Fibroblast of mammary gland (primary cell): Measurements from ENCODE around the gene OR14C36.

Experiments used
- DNase-seq: peaks from one replicate; pipeline ENCODE4 v3.0.0-alpha.2; 2010; ENCODE audit warnings: low read depth
- H3K4me3 ChIP-seq: 2 replicates; pipeline ENCODE4 v1.5.1; 2011; ENCODE audit warnings: low read depth, mild to moderate bottlenecking, low read length, moderate library complexity; ENCODE audit not compliant: control insufficient read depth
- TF ChIP-seq, protein P1 (sequence below): conservative IDR thresholded peaks from 2 replicates; pipeline ENCODE4 v1.5.1; 2011; ENCODE audit warnings: low read depth, low read length, inconsistent platforms; ENCODE audit not compliant: control insufficient read depth, insufficient read depth

The OR14C36 gene

GRCh38 chr1:248359415-248359814 is 10.8 kb downstream of the OR14C36 start:
- no peak for DNase-seq
- no peak overlapping the region for H3K4me3 ChIP-seq
- TF ChIP-seq, protein P1, sequence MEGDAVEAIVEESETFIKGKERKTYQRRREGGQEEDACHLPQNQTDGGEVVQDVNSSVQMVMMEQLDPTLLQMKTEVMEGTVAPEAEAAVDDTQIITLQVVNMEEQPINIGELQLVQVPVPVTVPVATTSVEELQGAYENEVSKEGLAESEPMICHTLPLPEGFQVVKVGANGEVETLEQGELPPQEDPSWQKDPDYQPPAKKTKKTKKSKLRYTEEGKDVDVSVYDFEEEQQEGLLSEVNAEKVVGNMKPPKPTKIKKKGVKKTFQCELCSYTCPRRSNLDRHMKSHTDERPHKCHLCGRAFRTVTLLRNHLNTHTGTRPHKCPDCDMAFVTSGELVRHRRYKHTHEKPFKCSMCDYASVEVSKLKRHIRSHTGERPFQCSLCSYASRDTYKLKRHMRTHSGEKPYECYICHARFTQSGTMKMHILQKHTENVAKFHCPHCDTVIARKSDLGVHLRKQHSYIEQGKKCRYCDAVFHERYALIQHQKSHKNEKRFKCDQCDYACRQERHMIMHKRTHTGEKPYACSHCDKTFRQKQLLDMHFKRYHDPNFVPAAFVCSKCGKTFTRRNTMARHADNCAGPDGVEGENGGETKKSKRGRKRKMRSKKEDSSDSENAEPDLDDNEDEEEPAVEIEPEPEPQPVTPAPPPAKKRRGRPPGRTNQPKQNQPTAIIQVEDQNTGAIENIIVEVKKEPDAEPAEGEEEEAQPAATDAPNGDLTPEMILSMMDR, result no peak

- TF ChIP-seq, protein P1, result no peak
- no peak within 1 kb of the TSS for H3K4me3 ChIP-seq
- no peak for DNase-seq
Measured at GRCh38 chr1:248361121-248361715, 12.6 kb downstream of the OR14C36 start, which contains the start of gene OR2T4. OR2T4 (plus strand) TSS chr1:248361665; CDS start chr1:248361665, 0 bp downstream.

GRCh38 chr1:248366609-248367008 is 18.0 kb downstream of the OR14C36 start:
- DNase-seq, result no peak
- TF ChIP-seq, protein P1, result no peak
- no peak overlapping the region for H3K4me3 ChIP-seq

- no peak overlapping the region for H3K4me3 ChIP-seq
- no peak for DNase-seq
- TF ChIP-seq, protein P1, result no peak
Measured at GRCh38 chr1:248372394-248372793, 23.8 kb downstream of the OR14C36 start.

GRCh38 chr1:248373761-248374160 is 25.2 kb downstream of the OR14C36 start:
- TF ChIP-seq, protein P1, result no peak
- no peak for DNase-seq
- no peak overlapping the region for H3K4me3 ChIP-seq

DNA sequence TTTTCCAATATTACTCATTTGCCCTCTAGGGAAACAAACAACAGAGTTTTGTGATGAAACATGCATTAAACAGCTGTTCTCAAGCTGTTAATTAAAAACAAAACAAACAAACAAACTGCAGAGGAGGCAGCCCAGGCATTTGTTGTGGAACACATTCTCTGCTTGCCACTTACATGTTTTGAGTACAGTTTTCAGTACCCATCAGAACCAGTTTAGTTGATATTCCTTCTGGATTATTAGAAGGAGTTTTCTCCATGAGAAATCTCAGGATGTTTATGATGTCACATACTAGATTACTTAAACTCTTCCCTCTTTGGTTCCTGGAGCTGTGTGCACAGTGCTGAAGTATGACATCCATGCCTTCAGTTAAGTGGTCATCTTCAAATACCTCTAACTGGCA is 26.9 kb downstream of the OR14C36 start, which contains the start of gene OR2T6:
Gene OR2T6, plus strand, starts transcription at position 301 of the 400 bp plus-strand sequence. CDS start 11,863 bp downstream, outside the sequence.
- TF ChIP-seq, protein P1, result no peak
- DNase-seq, result no peak
- H3K4me3 ChIP-seq, result no peak within 1 kb of the TSS
